Hepatocyte (in vitro differentiated cells): ENCODE results near the gene MRPL41. TPM values are rescaled to one million over a fixed set of nuclear protein-coding genes. Genes with fewer than 3 reads are reported as not detected.
"Not testable (repeated sequence)": the region's sequence is repeated elsewhere in the genome, so short reads cannot be mapped to it uniquely, and the experiment has no call there.

Experiments
- DNase-seq: peaks from one replicate; pipeline ENCODE4 v3.0.0-alpha.2; 2016; ENCODE audit warnings: low spot score
- H2AFZ ChIP-seq: fragments of 200-600 bp; sonication (generic); 2 replicates; pipeline ENCODE4 v1.6.0; 2016; ENCODE audit warnings: antibody characterized with exemption, mild to moderate bottlenecking
- H3K27ac ChIP-seq: fragments of 200-600 bp; sonication (generic); 2 replicates; pipeline ENCODE4 v1.5.1; 2016; ENCODE audit warnings: mild to moderate bottlenecking
- H3K27me3 ChIP-seq: fragments of 200-600 bp; sonication (generic); 2 replicates; pipeline ENCODE4 v1.6.1; 2016
- H3K36me3 ChIP-seq: fragments of 200-600 bp; sonication (generic); replicated peaks from 2 replicates; pipeline ENCODE4 v1.5.1; 2016; ENCODE audit warnings: low read depth; ENCODE audit not compliant: insufficient read depth
- H3K4me1 ChIP-seq: fragments of 200-600 bp; sonication (generic); 2 replicates; pipeline ENCODE4 v1.5.1; 2016; ENCODE audit warnings: mild to moderate bottlenecking, moderate library complexity; ENCODE audit not compliant: insufficient read depth
- H3K4me2 ChIP-seq: fragments of 200-600 bp; sonication (generic); 2 replicates; pipeline ENCODE4 v1.6.0; 2016
- H3K4me3 ChIP-seq: fragments of 200-600 bp; sonication (generic); 2 replicates; pipeline ENCODE4 v1.5.1; 2016; ENCODE audit warnings: mild to moderate bottlenecking
- H3K79me2 ChIP-seq: fragments of 200-600 bp; sonication (generic); 2 replicates; pipeline ENCODE4 v1.6.0; 2017; ENCODE audit warnings: mild to moderate bottlenecking
- H3K9me2 ChIP-seq: fragments of 200-600 bp; sonication (generic); replicated peaks from 2 replicates; pipeline ENCODE4 v1.6.0; 2017; ENCODE audit warnings: mild to moderate bottlenecking; ENCODE audit not compliant: insufficient read depth
- H3K9me3 ChIP-seq: fragments of 200-600 bp; sonication (generic); 2 replicates; pipeline ENCODE4 v1.5.1; 2016; ENCODE audit warnings: low read depth, mild to moderate bottlenecking
- H4K20me1 ChIP-seq: fragments of 200-600 bp; sonication (generic); 2 replicates; pipeline ENCODE4 v1.6.0; 2016; ENCODE audit warnings: mild to moderate bottlenecking; ENCODE audit not compliant: insufficient read depth, poor library complexity, severe bottlenecking
- EZH2 ChIP-seq: fragments of 200-600 bp; sonication (generic); IDR thresholded peaks from 2 replicates; pipeline ENCODE4 v1.6.1; 2016; ENCODE audit warnings: antibody characterized with exemption, mild to moderate bottlenecking, borderline replicate concordance
- EZH2phosphoT487 ChIP-seq: fragments of 200-600 bp; sonication (generic); IDR thresholded peaks from one replicate; pipeline ENCODE4 v1.6.1; 2018; ENCODE audit warnings: antibody characterized with exemption, mild to moderate bottlenecking, low read depth, moderate library complexity; ENCODE audit not compliant: unreplicated experiment, severe bottlenecking
- WGBS: methylation state at CpG from one replicate; pipeline ENCODE4 v1.1.6; 2016; ENCODE audit warnings: low lambda C conversion rate; ENCODE audit errors: missing lambda C conversion rate; 5-methylcytosine and 5-hydroxymethylcytosine counted together
- polyA plus RNA-seq: library from polyadenylated mRNA; unstranded; fragments of >200 nt; fragmentation: Nextera tagmentation; extraction: Ambion mirVana; gene quantifications from 2 replicates; pipeline ENCODE4 v1.2.1, GENCODE V29; 2016
- total RNA-seq: library from RNA; depleted of rRNA; stranded (reverse); fragments of >200 nt; gene quantifications from 2 replicates; pipeline ENCODE4 v1.2.3, GENCODE V29; 2014
- TF ChIP-seq, protein P1 (sequence below): fragments of 200-600 bp; sonication (generic); IDR thresholded peaks from 2 replicates; pipeline ENCODE4 v1.5.1; 2016; ENCODE audit warnings: antibody characterized with exemption, mild to moderate bottlenecking; ENCODE audit not compliant: poor library complexity

The MRPL41 gene
- total and polyA plus RNA-seq, 2 experiments from 2014 or later, result 36.6 to 86.0 TPM

- Histone ChIP-seq H3K9me3 (no peaks in the 10 kb centered on the region), H3K9me2 (no peaks in the 10 kb centered on the region), H3K27ac (no peak overlapping the region), H2AFZ (no peak overlapping the region), H4K20me1 (no peaks in the 10 kb centered on the region), H3K4me1 (peaks cover 5% of the 10 kb centered on the region), H3K4me3 (no peak overlapping the region), H3K36me3 (no peaks in the 10 kb centered on the region), H3K4me2 (no peak overlapping the region), H3K79me2 (no peaks in the 10 kb centered on the region), H3K27me3 (no peaks in the 10 kb centered on the region)
- DNase-seq, result no peak
- 83% methylated on average over 17 of the region's 17 CpGs for WGBS
- TF ChIP-seq EZH2phosphoT487 (no peak), EZH2 (no peak)
- TF ChIP-seq, protein P1, sequence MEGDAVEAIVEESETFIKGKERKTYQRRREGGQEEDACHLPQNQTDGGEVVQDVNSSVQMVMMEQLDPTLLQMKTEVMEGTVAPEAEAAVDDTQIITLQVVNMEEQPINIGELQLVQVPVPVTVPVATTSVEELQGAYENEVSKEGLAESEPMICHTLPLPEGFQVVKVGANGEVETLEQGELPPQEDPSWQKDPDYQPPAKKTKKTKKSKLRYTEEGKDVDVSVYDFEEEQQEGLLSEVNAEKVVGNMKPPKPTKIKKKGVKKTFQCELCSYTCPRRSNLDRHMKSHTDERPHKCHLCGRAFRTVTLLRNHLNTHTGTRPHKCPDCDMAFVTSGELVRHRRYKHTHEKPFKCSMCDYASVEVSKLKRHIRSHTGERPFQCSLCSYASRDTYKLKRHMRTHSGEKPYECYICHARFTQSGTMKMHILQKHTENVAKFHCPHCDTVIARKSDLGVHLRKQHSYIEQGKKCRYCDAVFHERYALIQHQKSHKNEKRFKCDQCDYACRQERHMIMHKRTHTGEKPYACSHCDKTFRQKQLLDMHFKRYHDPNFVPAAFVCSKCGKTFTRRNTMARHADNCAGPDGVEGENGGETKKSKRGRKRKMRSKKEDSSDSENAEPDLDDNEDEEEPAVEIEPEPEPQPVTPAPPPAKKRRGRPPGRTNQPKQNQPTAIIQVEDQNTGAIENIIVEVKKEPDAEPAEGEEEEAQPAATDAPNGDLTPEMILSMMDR, result no peak
Measured at GRCh38 chr9:137531099-137531765, 20.4 kb upstream of the MRPL41 start.

DNA sequence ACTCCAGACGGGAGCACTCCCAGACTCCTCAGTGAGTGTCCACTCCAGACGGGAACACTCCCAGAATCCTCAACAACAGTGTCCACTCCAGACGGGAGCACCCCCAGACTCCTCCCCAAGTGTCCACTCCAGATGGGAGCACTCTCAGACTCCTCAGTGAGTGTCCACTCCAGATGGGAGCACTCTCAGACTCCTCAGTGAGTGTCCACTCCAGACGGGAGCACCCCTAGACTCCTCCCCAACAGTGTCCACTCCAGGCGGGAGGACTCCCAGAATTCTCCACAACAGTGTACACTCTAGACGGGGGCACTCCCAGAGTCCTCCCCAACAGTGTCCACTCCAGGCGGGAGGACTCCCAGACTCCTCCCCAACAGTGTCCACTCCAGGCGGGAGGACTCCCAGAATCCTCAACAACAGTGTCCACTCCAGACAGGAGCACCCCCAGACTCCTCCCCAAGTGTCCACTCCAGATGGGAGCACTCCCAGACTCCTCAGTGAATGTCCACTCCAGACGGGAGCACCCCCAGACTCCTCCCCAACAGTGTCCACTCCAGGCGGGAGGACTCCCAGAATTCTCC, 18.7 kb upstream of the MRPL41 start:
- not testable (repeated sequence) for H3K4me1 ChIP-seq, H3K9me2 ChIP-seq, H3K9me3 ChIP-seq, H3K4me3 ChIP-seq, H3K4me2 ChIP-seq, H3K79me2 ChIP-seq, H4K20me1 ChIP-seq, H3K27me3 ChIP-seq, H3K36me3 ChIP-seq, H2AFZ ChIP-seq, H3K27ac ChIP-seq, DNase-seq
- WGBS, result 89% methylated on average over 10 of the region's 10 CpGs

- H4K20me1 ChIP-seq, result no peaks in the 10 kb centered on the region
- no peak overlapping the region for H2AFZ ChIP-seq
- H3K4me1 ChIP-seq, result peaks cover 5% of the 10 kb centered on the region
- TF ChIP-seq, protein P1, result peak; percentile 74
- no peak for TF ChIP-seq EZH2phosphoT487
- H3K27me3 ChIP-seq, result no peaks in the 10 kb centered on the region
- H3K27ac ChIP-seq, result no peak overlapping the region
- WGBS, result 63% methylated on average over 18 of the region's 19 CpGs
- H3K79me2 ChIP-seq, result no peaks in the 10 kb centered on the region
- no peaks in the 10 kb centered on the region for H3K9me2 ChIP-seq
- H3K4me2 ChIP-seq, result no peak overlapping the region
- DNase-seq, result peak; percentile 84
- no peak overlapping the region for H3K4me3 ChIP-seq
- no peaks in the 10 kb centered on the region for H3K9me3 ChIP-seq
- H3K36me3 ChIP-seq, result no peaks in the 10 kb centered on the region
Measured at GRCh38 chr9:137534256-137535119, 17.2 kb upstream of the MRPL41 start.

DNA sequence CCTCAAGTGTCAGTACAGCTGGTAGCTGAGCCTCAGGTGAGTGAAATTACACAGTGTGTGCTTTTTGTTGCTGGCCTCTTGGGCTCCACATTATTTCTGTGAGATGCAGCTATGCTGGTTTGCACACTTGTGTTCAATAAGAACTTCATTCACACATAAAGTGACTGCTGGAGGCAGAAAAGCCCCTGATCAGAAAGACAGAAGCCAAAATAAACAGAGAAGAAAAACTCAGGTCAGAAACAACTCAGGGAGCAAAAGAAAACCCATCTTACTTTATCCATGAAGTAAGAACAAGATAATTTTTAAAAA, 16.6 kb upstream of the MRPL41 start:
- Histone ChIP-seq H4K20me1 (no peaks in the 10 kb centered on the region), H3K4me2 (no peak overlapping the region), H3K9me2 (no peaks in the 10 kb centered on the region), H3K9me3 (no peaks in the 10 kb centered on the region), H3K79me2 (no peaks in the 10 kb centered on the region), H3K27ac (no peak overlapping the region), H3K27me3 (no peaks in the 10 kb centered on the region), H2AFZ (no peak overlapping the region), H3K4me1 (peaks cover 5% of the 10 kb centered on the region), H3K4me3 (no peak overlapping the region), H3K36me3 (no peaks in the 10 kb centered on the region)
- DNase-seq, result no peak
- TF ChIP-seq EZH2 (no peak), EZH2phosphoT487 (no peak)
- TF ChIP-seq, protein P1, result no peak

GRCh38 chr9:137536594-137537131, 15.0 kb upstream of the MRPL41 start:
- DNase-seq, H3K4me3 ChIP-seq, H3K9me2 ChIP-seq, H3K79me2 ChIP-seq, H3K27me3 ChIP-seq, H4K20me1 ChIP-seq, H2AFZ ChIP-seq, H3K9me3 ChIP-seq, H3K27ac ChIP-seq, H3K36me3 ChIP-seq, H3K4me1 ChIP-seq, H3K4me2 ChIP-seq: not testable (repeated sequence)
- 89% methylated on average over 16 of the region's 16 CpGs for WGBS
